Neutrophil (primary cell): ENCODE data around the gene XIRP1.

ENCODE experiments used
- H3K27ac ChIP-seq: fragments of 200-600 bp; sonication (generic); 2 replicates; pipeline ENCODE4 v1.5.1; 2016; ENCODE audit warnings: mild to moderate bottlenecking, moderate library complexity
- H3K27me3 ChIP-seq: fragments of 200-600 bp; sonication (generic); 2 replicates; pipeline ENCODE4 v1.6.0; 2016; ENCODE audit warnings: mild to moderate bottlenecking
- H3K36me3 ChIP-seq: fragments of 200-600 bp; sonication (generic); 2 replicates; pipeline ENCODE4 v1.5.1; 2017
- H3K4me1 ChIP-seq, 2 experiments: fragments of 200-600 bp in 1 of 2; sonication (generic) in 1 of 2; 1 replicate in 1 of 2; 2 replicates in 1 of 2; pipeline versions ENCODE4 v1.5.1 to v1.6.1; 2013 to 2016; ENCODE audit warnings: low read depth in 1 of 2, low read length in 1 of 2, mild to moderate bottlenecking in 1 of 2, moderate library complexity in 1 of 2; ENCODE audit not compliant: control insufficient read depth in 1 of 2, insufficient read depth in 1 of 2
- H3K4me3 ChIP-seq, 2 experiments: fragments of 200-600 bp in 1 of 2; sonication (generic) in 1 of 2; 1 replicate in 1 of 2; 2 replicates in 1 of 2; pipeline ENCODE4 v1.5.1; 2013 to 2016; ENCODE audit warnings: low read depth in 1 of 2, low read length in 1 of 2, mild to moderate bottlenecking in 1 of 2, moderate library complexity in 1 of 2
- H3K9me3 ChIP-seq: fragments of 200-600 bp; sonication (generic); 2 replicates; pipeline ENCODE4 v1.5.1; 2016
- CTCF ChIP-seq: fragments of 200-600 bp; sonication (generic); IDR thresholded peaks from 2 replicates; pipeline ENCODE4 v1.5.1; 2016; ENCODE audit warnings: antibody characterized with exemption

Gene XIRP1

GRCh38 chr3:39192490-39193092 lies at the start of gene XIRP1:
Gene XIRP1 (minus strand): TSS chr3:39192595. CDS start chr3:39189445, 3,150 bp downstream.
- H3K36me3 ChIP-seq, result no peaks in the 10 kb centered on the region
- no peak for TF ChIP-seq CTCF

GRCh38 chr3:39241561-39241960 lies 49.2 kb upstream of the XIRP1 start:
- no peaks in the 10 kb centered on the region for H3K9me3 ChIP-seq
- H3K27me3 ChIP-seq, result no peaks in the 10 kb centered on the region
- peak overlapping the region; percentile 2 to 21 for H3K4me3 ChIP-seq

More at GRCh38 chr3:39192490-39193092, at the start of gene XIRP1:
- Histone ChIP-seq H3K4me3 (no peak within 1 kb of the TSS), H3K27me3 (peaks cover 10% of the 10 kb centered on the region), H3K4me1 (no peaks in the 10 kb centered on the region), H3K27ac (no peak within 1 kb of the TSS), H3K9me3 (no peaks in the 10 kb centered on the region)

GRCh38 chr3:39237027-39237426 lies 44.6 kb upstream of the XIRP1 start:
- Histone ChIP-seq H3K27me3 (no peaks in the 10 kb centered on the region), H3K27ac (no peak overlapping the region), H3K36me3 (no peaks in the 10 kb centered on the region), H3K4me1 (peaks cover 14 to 15% of the 10 kb centered on the region in 2 experiments), H3K9me3 (no peaks in the 10 kb centered on the region), H3K4me3 (no peak overlapping the region)
- TF ChIP-seq CTCF, result no peak

More at GRCh38 chr3:39241561-39241960, 49.2 kb upstream of the XIRP1 start:
- Histone ChIP-seq H3K27ac (peak overlapping the region; percentile 83), H3K36me3 (no peaks in the 10 kb centered on the region), H3K4me1 (peaks cover 28 to 29% of the 10 kb centered on the region in 2 experiments)
- TF ChIP-seq CTCF, result no peak

- Histone ChIP-seq H3K36me3 (no peaks in the 10 kb centered on the region), H3K4me3 (no peak overlapping the region), H3K27me3 (no peaks in the 10 kb centered on the region), H3K4me1 (no peaks in the 10 kb centered on the region), H3K9me3 (no peaks in the 10 kb centered on the region), H3K27ac (no peak overlapping the region)
- no peak for TF ChIP-seq CTCF
These were observed 42.3 kb upstream of the XIRP1 start for GRCh38 chr3:39234651-39235050.

GRCh38 chr3:39232859-39233258 lies 40.5 kb upstream of the XIRP1 start:
- H3K4me1 ChIP-seq, result no peaks in the 10 kb centered on the region
- no peak overlapping the region for H3K27ac ChIP-seq
- no peaks in the 10 kb centered on the region for H3K27me3 ChIP-seq
- H3K36me3 ChIP-seq, result no peaks in the 10 kb centered on the region
- no peak overlapping the region for H3K4me3 ChIP-seq
- no peak for TF ChIP-seq CTCF
- H3K9me3 ChIP-seq, result no peaks in the 10 kb centered on the region
